GM13976 (cell line): ENCODE results near the gene KCTD11.

ENCODE experiments used
- DNase-seq: peaks from one replicate; pipeline ENCODE4 v3.0.0; 2012; ENCODE audit warnings: low spot score
- CTCF ChIP-seq: IDR thresholded peaks from 2 replicates; pipeline ENCODE4 v1.5.1; 2012; ENCODE audit warnings: borderline replicate concordance, mild to moderate bottlenecking; ENCODE audit not compliant: insufficient read depth; ENCODE audit errors: extremely low read depth, missing control alignments, control extremely low read depth
- in situ Hi-C: fragments of 300-500 bp; cut with MboI; formaldehyde crosslinking; loops from one replicate; pipeline ENCODE4 v1.12.0; 2022; ENCODE audit warnings: low sequenced_read_pairs, mixed read lengths, inconsistent platforms; ENCODE audit not compliant: unreplicated experiment

Gene KCTD11

GRCh38 chr17:7315570-7316235, 36.3 kb upstream of the KCTD11 start:
- in situ Hi-C loops: no loop called here
- no peak for TF ChIP-seq CTCF
- DNase-seq: no peak

- DNase-seq: no peak
- TF ChIP-seq CTCF: no peak
- in situ Hi-C loops: no loop called here
Observed at GRCh38 chr17:7317161-7317803, 34.7 kb upstream of the KCTD11 start.

GRCh38 chr17:7318121-7318860, 33.7 kb upstream of the KCTD11 start:
- in situ Hi-C loops: no loop called here
- no peak for DNase-seq
- TF ChIP-seq CTCF: no peak

GRCh38 chr17:7321466-7321865, 30.5 kb upstream of the KCTD11 start:
- no peak for TF ChIP-seq CTCF
- in situ Hi-C loops: no loop called here

GRCh38 chr17:7322520-7323194, 29.3 kb upstream of the KCTD11 start:
- DNase-seq: no peak
- TF ChIP-seq CTCF: no peak
- in situ Hi-C loops: no loop called here

More at GRCh38 chr17:7321466-7321865, 30.5 kb upstream of the KCTD11 start:
- DNase-seq: no peak

GRCh38 chr17:7323731-7324437, 28.1 kb upstream of the KCTD11 start:
- DNase-seq: peak; percentile 83
- in situ Hi-C loops: no loop called here
- peak; percentile 83 for TF ChIP-seq CTCF
